OCI-LY7 (cell line): ENCODE measurements around the gene PPP1R2B. TPM values are rescaled to one million over a fixed set of nuclear protein-coding genes. Genes with fewer than 3 reads are reported as not detected.

Source experiments
- BruUV-seq: library from RNA; stranded (reverse); fragments of 400-500 nt; replicated peaks from 2 replicates; lab custom pipeline; 2021; lab: Mats Ljungman, UMichigan
- CTCF ChIA-PET: fragments of 300-600 bp; sonication (Branson Sonifier 250); formaldehyde crosslinking; loops from one replicate; lab custom pipeline; 2022; ENCODE audit warnings: antibody characterized with exemption; ENCODE audit not compliant: unreplicated experiment; lab: Charles Lee
- POLR2A ChIA-PET: fragments of 300-600 bp; sonication (Branson Sonifier 250); formaldehyde crosslinking; loops from one replicate; lab custom pipeline; 2022; ENCODE audit warnings: antibody characterized with exemption; lab: Charles Lee
- DNase-seq: peaks from one replicate; pipeline ENCODE4 v3.0.0-alpha.2; 2015; ENCODE audit warnings: low spot score
- H2AFZ ChIP-seq: fragments of 200-600 bp; sonication (generic), shearing (Covaris generic); 2 replicates; pipeline ENCODE4 v1.6.1; 2014; ENCODE audit warnings: mild to moderate bottlenecking, antibody characterized with exemption, low read length, moderate library complexity
- H3K27ac ChIP-seq: fragments of 200-600 bp; sonication (generic); 2 replicates; pipeline ENCODE4 v1.5.1; 2014; ENCODE audit warnings: mixed run types, low read depth, mild to moderate bottlenecking, moderate library complexity, low read length, inconsistent platforms; ENCODE audit not compliant: poor library complexity, severe bottlenecking
- H3K36me3 ChIP-seq: fragments of 200-600 bp; sonication (generic); 2 replicates; pipeline ENCODE4 v1.6.1; 2014; ENCODE audit warnings: mild to moderate bottlenecking, antibody characterized with exemption, low read length, moderate library complexity, mixed read lengths; ENCODE audit not compliant: insufficient read depth
- H3K4me1 ChIP-seq: fragments of 200-600 bp; sonication (generic); 2 replicates; pipeline ENCODE4 v1.5.1; 2014; ENCODE audit warnings: mild to moderate bottlenecking, low read length; ENCODE audit not compliant: insufficient read depth, poor library complexity, severe bottlenecking
- H3K4me2 ChIP-seq: fragments of 200-600 bp; sonication (generic); 2 replicates; pipeline ENCODE4 v1.6.1; 2014; ENCODE audit warnings: mild to moderate bottlenecking, low read length
- H3K4me3 ChIP-seq: fragments of 200-600 bp; sonication (generic); 2 replicates; pipeline ENCODE4 v1.5.1; 2014; ENCODE audit warnings: mild to moderate bottlenecking, low read depth, low read length; ENCODE audit not compliant: poor library complexity, severe bottlenecking
- H3K79me2 ChIP-seq: fragments of 200-600 bp; sonication (generic); 2 replicates; pipeline ENCODE4 v1.6.1; 2016; ENCODE audit warnings: low read depth, mild to moderate bottlenecking, low read length, moderate library complexity, mixed read lengths; ENCODE audit not compliant: insufficient read depth
- H3K9me2 ChIP-seq: fragments of 200-600 bp; sonication (generic); 2 replicates; pipeline ENCODE4 v1.6.1; 2016; ENCODE audit warnings: mild to moderate bottlenecking, low read length, mixed read lengths; ENCODE audit not compliant: insufficient read depth
- H3K9me3 ChIP-seq: fragments of 200-600 bp; sonication (generic); 2 replicates; pipeline ENCODE4 v1.6.1; 2014; ENCODE audit warnings: mild to moderate bottlenecking, mixed run types, low read length, mixed read lengths
- H4K20me1 ChIP-seq: fragments of 200-600 bp; sonication (generic); 2 replicates; pipeline ENCODE4 v1.6.1; 2014; ENCODE audit warnings: mild to moderate bottlenecking, antibody characterized with exemption, low read length, moderate library complexity, mixed read lengths; ENCODE audit not compliant: insufficient read depth
- CTCF ChIP-seq: fragments of 200-600 bp; sonication (generic); conservative IDR thresholded peaks from 2 replicates; pipeline ENCODE4 v1.5.1; 2014; ENCODE audit warnings: mild to moderate bottlenecking, antibody characterized with exemption, low read length, moderate library complexity, mixed read lengths
- EZH2phosphoT487 ChIP-seq: fragments of 200-600 bp; sonication (generic); IDR thresholded peaks from 2 replicates; pipeline ENCODE4 v1.6.1; 2018; ENCODE audit warnings: low read depth, borderline replicate concordance, mild to moderate bottlenecking, mixed run types, antibody characterized with exemption, low read length, moderate library complexity, mixed read lengths
- intact Hi-C: fragments of 100-400 bp; cut with micrococcal nuclease; formaldehyde crosslinking; loops from one replicate; pipeline ENCODE4 v1.10.0; 2022; ENCODE audit not compliant: unreplicated experiment
- total RNA-seq, 2 experiments: library from RNA; depleted of rRNA in 1 of 2; stranded (reverse); fragments of >200 nt in 1 of 2; shearing (Covaris generic) in 1 of 2; gene quantifications; 2 replicates each; pipeline ENCODE4 v1.2.3, GENCODE V29; 2014 to 2022

PPP1R2B gene
- total RNA-seq, 2 experiments from 2014 or later = not detected

GRCh38 chr5:156892223-156892622 lies 42.1 kb downstream of the PPP1R2B start:
- Histone ChIP-seq H3K4me3 (no peak overlapping the region), H3K27ac (peak overlapping the region; percentile 92), H4K20me1 (no peaks in the 10 kb centered on the region), H3K9me2 (no peaks in the 10 kb centered on the region), H3K4me2 (peak overlapping the region; percentile 50), H3K9me3 (no peaks in the 10 kb centered on the region; the same call in 1 of the 2 replicates), H3K79me2 (no peaks in the 10 kb centered on the region), H3K36me3 (no peaks in the 10 kb centered on the region), H3K4me1 (peaks cover 88% of the 10 kb centered on the region), H2AFZ (peak overlapping the region; percentile 64; the same call in 1 of the 2 replicates)
- BruUV-seq = no TSS peak
- POLR2A ChIA-PET = interaction anchor here (0.5 to 10.8 kb wide), 11 partner anchors 11 to 138 kb away, joined by 3 to 170 read pairs (median 4); no protein-coding TSS in a partner anchor
- peak; percentile 71 for DNase-seq
- CTCF ChIA-PET = no interaction called here
- intact Hi-C loops = loop anchor here (1.0 to 5.0 kb wide), 3 partner anchors 135 to 375 kb away; partner anchors contain the start of gene CYFIP2
- TF ChIP-seq EZH2phosphoT487 (no peak), CTCF (peak; percentile 75)

GRCh38 chr5:156892864-156893263 lies 42.8 kb downstream of the PPP1R2B start:
- BruUV-seq = no TSS peak

More at GRCh38 chr5:156892864-156893263, 42.8 kb downstream of the PPP1R2B start:
- Histone ChIP-seq H3K9me3 (no peaks in the 10 kb centered on the region; the same call in 1 of the 2 replicates), H3K79me2 (no peaks in the 10 kb centered on the region), H3K36me3 (no peaks in the 10 kb centered on the region), H3K4me3 (no peak overlapping the region), H3K9me2 (no peaks in the 10 kb centered on the region), H3K4me1 (peaks cover 83% of the 10 kb centered on the region), H4K20me1 (no peaks in the 10 kb centered on the region), H3K4me2 (peak overlapping the region; percentile 50), H3K27ac (peak overlapping the region; percentile 92), H2AFZ (peak overlapping the region; percentile 64; the same call in 1 of the 2 replicates)
- ChIA-PET CTCF (interaction anchor here (1.0 kb wide), 2 partner anchors 55 to 133 kb away, joined by 3 to 7 read pairs; no protein-coding TSS in a partner anchor), POLR2A (interaction anchor here (0.6 to 10.8 kb wide), 15 partner anchors 9 to 138 kb away, joined by 3 to 170 read pairs (median 4); no protein-coding TSS in a partner anchor)
- no peak for TF ChIP-seq CTCF
- no peak for TF ChIP-seq EZH2phosphoT487
- DNase-seq = no peak
- intact Hi-C loops = loop anchor here (1.0 to 5.0 kb wide), 5 partner anchors 20 to 374 kb away; partner anchors contain the start of gene CYFIP2
